Panc1 (cell line): Measurements from ENCODE around the gene IREB2.

Experiments used
- CTCF ChIP-seq: fragments of 450-650 bp; IDR thresholded peaks from 2 replicates; pipeline ENCODE4 v1.5.1; 2017; ENCODE audit warnings: mild to moderate bottlenecking
- POLR2AphosphoS5 ChIP-seq: IDR thresholded peaks from 2 replicates; pipeline ENCODE4 v1.6.1; 2012; ENCODE audit warnings: mild to moderate bottlenecking, low read depth, low read length, moderate library complexity
- REST ChIP-seq, 2 experiments: IDR thresholded peaks; 2 replicates each; pipeline ENCODE4 v1.6.1; 2011 to 2012; ENCODE audit warnings: low read depth in 2 of 2, control low read depth in 1 of 2, low read length in 1 of 2, mild to moderate bottlenecking in 1 of 2, moderate library complexity in 1 of 2; ENCODE audit not compliant: insufficient read depth in 1 of 2
- SIN3A ChIP-seq: IDR thresholded peaks from 2 replicates; pipeline ENCODE4 v1.6.1; 2012; ENCODE audit warnings: low read depth, mild to moderate bottlenecking, low read length, moderate library complexity, borderline replicate concordance; ENCODE audit not compliant: insufficient read depth

- no peak for TF ChIP-seq CTCF
- TF ChIP-seq REST (IDR thresholded peaks at IDR 0.05; ENCODE audit: insufficient read depth in 1 of 2, low read depth in 2 of 2, low read length in 1 of 2) = no peak
- no peak for TF ChIP-seq POLR2AphosphoS5
- no peak for TF ChIP-seq SIN3A
Measured at GRCh38 chr15:78397382-78397781, 40.6 kb upstream of the IREB2 start.
